COLO668 (cell line): ENCODE measurements around the gene C1QTNF8.
A peak's percentile ranks its signal among the peaks of the same experiment; 100 is the strongest.

ENCODE experiments used
- DNase-seq: peaks from one replicate; lab custom pipeline; 2025; ENCODE audit not compliant: unreplicated experiment; lab: John Stamatoyannopoulos, UW

C1QTNF8 gene

DNA sequence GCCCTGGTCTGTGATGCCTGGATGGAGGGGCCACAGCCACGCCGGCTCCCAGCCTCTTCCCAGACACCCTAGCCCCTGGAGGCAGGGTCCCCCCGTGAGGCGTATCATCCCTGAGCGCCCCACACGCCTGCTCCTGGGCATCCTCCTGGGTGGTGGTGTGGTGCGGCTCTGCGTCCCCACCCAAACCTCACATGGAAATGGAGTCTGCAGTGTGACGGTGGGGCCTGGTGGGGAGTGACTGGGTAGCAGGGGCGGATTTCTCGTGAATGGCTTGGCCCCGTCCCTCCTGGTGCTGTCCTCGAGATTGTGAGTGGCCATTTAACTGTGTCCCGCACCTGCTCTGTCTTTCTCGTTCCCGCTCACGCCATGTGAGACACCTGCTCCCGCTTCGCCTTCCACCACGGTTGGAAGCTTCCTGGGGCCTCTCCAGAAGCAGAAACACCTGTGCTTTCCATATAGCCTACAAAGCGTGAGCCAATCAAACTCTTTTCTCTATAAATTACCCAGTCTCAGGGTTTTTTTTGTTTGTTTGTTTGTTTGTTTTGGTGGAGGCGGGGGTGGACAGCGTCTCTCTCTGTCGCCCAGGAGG lies 29.4 kb downstream of the C1QTNF8 start:
- DNase-seq: peak; percentile 60

DNA sequence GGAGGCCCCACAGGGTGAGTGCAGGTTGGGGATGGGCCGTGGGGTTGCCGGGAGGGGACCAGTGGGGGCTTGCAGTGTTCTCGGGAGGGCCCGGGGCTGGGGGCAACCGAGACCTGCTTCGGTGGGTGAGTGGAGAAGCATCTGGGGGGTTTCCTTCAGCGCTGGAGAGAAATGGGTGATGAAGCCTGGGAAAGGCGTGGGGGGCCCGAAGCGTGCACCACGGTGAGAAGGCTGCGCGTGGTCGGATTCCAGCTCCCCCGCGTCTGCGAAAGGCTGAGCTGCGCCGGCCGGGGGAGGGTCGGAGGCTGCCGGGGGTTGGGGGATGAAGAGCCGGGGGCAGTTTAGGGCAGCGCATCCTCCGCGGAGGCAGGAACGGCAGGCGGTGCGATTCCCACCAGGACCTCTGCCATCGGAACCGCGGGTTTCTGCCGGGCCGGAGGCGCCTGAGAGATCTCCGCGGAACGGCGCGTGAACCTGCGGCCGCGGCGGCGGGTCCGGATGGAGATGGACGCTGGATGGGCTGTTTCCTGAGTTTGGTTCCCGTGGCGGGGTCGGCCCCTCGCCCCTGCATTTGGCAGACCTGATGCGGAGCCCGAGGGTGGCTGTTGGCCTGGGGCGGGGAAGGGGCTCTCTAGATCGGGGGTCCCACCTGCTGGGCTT lies 30.4 kb downstream of the C1QTNF8 start:
- no peak for DNase-seq

DNA sequence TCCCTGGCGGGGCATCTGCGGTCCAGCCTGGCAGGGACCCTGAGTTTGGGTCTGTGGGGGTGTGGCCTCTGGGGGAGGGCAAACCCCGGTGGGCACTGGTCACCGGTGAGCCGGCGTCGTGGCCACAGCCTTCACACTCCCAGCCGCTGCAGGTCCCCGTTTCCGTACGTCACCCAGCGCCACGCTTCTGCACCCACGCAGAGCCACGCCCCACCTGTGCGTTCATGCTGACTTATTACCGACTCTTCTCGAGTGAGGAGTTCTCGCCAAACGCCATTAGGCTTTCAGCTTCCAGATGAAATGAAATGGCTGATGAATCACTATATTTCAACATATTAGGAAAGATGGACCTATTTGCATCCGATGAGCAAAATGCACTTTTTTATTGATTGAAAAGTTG lies 32.3 kb downstream of the C1QTNF8 start:
- no peak for DNase-seq

DNA sequence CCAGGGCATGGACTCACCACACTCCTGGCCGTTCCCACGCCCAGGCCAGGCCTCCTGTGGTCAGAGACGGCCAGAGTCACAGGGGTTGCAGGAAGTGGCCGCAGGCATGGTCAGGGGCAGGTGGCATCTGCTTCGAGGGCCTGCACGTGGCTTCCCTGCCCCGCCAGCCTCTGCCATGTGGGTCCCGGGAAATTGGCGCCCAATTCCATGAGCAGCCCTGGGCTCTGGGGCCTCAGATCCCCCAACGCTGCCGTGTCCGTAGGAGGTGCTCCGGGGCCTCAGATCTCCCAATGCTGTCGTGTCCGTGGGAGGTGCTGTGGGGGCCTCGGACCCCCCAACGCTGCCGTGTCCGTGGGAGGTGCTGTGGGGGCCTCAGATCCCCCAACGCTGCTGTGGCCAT lies 33.1 kb downstream of the C1QTNF8 start:
- DNase-seq: no peak

DNA sequence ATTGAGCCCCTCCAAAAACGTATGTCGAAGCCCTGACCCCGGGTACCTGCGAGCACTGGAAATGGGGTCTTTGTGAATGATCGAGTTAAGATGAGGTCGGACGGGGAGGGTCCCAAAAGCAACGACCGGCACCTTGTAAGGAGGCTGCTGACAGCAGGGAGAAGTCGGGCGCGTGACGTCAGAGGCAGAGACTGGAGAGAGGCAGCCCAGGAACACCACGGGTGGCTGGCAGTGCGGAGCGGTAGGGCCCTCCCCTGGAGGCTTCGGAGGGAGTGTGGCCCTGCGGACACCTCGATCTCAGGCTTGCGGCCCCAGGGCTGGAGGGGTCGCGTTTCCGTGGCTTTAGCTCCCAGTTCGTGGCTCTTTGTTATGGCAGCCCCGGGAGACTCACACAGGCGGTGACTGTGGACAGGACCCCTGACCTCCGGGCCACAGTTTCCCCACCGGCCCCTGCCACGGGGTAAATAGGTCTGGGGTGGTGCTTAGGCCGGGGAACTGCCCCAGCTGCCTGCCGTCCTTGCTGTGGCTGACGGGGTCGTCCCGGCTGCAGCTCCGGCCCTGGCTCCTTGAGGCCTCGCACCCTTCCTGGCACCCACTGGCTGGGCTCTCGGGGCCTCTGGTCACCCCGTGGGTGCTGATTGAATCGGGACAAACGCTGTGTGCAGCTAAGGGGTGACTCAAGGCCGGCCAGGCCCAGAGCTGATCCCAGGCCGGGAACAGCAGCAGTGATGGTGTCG lies 34.1 kb downstream of the C1QTNF8 start:
- peak; percentile 19 for DNase-seq

DNA sequence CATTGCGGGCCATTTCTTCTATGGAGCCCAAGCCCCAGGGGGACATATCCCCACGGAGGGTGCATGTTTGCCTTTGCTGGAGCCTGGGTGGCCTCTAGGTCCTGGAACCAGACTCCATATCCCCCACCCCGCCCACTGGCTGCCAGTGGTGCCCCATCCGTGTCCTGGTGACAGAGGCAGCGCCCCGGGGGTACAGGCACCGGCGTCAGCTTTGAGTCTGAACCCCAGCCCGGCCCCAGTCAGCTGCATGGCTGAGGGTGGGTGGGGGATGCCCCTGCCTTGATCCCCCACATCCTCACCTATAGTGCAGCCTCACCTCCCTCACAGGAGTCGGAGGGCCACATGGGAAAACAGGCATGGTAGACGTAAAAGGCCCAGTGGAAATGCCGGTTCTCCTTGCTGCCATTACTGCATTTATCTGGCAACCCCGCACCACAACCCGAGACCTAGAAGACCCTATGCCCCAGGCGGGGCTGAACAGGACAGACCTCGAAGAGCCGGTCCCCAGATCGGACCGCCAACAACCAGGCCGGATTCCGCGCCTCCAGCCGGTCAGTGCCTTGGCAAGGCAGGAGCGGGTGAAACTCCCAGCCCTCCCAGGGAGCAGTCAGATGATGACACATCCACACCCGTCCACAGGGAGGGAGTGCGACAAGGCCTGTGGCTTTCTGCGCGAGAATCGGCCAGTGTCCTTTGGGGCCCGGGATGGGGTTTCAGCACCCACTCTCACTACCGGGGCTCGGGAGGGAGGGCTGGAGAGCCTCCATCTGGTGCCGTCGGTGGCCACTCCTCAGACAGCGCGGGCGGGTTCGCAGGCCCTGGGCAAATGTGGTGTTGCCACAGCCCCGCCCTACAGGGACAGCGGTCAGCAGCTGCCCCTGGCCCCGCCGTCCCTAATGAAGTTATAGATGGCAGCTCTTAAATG lies 35.4 kb downstream of the C1QTNF8 start:
- DNase-seq: peak; percentile 6

DNA sequence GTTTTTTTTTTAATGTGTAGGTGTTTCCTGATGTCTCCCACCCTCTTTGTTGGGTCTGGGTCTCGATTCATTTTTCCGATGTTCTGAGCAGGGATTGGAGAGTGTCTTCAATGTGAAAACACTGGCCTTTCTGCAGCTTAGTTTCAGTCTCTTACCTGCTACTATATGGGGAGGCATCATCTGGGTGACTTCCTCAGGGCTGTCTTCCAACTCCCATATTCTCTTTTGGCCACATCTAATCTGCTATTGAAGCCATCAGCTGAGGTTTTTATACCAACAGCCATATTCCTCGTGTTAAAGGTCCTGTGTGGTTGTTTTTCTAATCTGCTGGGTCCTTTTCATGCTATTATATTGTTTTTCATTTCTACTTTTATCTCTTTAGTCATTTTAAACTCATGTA lies 36.7 kb downstream of the C1QTNF8 start:
- no peak for DNase-seq

DNA sequence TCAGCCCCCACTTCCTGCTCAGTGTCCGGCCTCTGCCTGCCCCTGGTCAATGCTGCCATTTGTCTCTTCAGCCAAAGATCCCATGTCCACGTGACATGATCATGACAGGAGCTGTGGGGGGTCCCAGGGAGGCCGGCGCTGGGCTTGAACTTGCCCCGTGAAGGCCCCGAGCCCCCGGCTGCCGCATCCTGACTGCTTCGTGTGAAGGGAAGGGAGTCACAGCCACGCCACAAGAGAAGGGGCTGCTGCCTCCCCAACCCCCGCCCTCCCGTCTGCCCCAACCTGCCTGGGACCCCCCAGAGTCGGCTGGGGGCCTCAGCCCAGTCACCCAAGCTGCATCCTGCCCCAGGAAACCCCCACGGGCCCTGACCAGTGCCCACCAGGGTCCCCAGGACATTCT lies 37.8 kb downstream of the C1QTNF8 start:
- DNase-seq: no peak

DNA sequence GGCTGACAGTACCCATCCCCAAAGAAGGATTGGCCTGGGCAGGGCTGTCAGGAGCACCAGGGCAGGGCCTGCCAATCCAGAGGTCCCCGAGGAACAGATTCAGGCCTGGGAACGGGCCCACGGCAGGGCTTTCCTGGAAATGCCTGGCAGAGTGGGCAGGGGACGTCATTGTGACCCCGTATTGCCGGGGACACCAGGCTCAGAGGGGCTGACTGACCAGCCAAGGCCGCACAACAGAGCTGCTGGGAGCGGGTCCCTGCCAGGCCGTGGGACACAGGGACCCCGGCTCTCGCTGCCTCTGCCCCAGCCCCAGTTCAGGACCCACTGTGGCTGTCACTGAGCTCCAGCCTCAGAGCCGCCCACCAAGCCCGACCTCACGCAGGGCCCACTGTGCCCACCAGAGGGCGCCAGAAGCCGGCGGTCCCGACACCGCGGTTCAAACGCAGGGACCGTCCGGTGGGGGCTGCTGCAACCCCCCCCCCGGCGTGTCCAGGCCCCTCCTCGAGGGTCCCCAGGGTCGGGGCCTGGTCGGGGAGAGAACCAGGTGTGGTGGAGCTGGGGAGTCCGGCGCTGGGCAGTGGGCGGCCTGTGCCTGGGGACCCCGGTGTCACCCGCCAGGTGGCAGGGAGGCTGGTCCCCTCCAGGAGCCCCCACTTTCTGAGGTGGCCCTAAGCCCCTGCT lies 38.7 kb downstream of the C1QTNF8 start:
- peak; percentile 22 for DNase-seq

DNA sequence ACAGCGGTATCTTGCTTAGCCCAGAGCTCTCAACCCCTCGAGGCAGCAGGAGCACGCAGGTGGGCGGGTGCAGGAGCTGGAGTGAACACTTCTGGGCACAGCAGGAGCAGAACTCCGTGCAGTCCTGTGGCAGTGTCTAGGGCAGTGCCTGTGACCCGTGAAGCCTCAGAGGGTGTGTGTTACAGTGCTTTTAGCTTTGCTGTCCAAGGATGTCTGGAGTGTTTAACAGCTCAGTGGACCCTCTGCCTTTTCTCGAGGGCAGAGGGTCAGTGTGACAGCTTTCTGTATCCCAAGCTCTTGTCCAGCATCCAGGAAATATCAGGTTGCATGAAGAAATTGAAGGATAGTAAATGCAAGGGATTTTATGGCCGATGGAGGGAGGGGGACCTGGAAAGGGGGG lies 39.8 kb downstream of the C1QTNF8 start:
- DNase-seq: no peak

DNA sequence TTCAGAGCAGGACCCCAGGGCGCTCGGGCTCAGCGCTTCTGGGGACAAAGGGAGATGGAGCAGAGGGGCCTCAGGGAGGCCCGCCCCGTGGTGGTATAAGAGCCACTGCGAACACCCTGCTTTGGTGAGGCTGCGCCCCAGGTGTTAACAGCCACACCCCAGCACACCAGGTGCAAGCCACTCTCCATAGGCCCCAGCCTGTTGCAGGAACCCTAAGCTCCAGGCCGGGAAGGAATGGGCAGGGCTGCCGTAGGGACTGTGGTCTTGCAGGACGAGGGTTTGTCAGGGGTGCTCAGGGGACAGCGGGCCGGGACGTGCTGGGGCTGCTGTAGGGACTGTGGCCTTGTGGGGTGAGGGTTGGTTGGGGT lies 40.5 kb downstream of the C1QTNF8 start:
- peak; percentile 67 for DNase-seq

DNA sequence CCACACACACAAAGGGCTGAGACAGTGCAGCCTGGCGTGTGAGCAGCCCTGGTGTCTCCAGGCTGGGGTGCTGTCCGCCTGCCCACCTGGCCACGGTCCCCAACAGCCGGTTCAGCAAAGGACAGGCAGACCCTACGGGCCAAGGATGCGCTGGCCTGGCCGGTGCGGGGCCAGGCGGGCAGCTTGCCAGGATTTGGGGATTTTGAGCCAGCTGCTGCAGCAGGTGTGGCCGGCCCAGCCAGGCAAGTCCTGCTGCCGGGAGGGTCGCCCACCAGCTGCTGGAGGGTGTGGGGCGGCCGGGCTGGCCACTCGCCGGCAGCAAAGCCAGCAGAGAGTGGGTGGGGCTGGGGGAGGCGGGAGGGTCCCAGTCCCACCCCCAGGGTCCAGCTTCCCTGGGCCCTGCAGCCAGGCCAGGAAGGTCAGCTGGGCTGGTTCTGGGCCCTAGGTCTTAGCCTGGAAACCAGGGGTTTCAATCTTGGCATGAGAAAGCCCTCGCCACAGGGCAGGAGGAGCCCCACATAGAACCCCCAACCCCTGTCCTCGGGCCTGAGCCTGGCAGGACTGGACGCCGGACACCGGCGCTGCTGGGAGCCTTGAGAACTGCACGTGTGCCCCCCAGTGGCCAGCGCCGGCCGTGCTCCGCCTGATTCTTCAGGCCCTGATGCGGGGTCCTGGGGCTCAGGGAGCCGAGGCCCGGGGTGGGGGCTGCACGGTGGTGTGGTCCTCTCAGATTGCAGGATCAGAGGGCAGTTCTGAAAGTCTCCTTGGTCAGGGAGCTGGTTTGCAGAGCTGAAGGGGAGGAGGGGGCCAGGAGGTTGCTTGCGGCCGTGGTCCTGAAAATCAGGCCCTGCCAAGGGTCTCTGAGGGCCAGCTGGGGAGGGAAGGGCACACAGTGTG lies 41.1 kb downstream of the C1QTNF8 start:
- DNase-seq: peak; percentile 68

DNA sequence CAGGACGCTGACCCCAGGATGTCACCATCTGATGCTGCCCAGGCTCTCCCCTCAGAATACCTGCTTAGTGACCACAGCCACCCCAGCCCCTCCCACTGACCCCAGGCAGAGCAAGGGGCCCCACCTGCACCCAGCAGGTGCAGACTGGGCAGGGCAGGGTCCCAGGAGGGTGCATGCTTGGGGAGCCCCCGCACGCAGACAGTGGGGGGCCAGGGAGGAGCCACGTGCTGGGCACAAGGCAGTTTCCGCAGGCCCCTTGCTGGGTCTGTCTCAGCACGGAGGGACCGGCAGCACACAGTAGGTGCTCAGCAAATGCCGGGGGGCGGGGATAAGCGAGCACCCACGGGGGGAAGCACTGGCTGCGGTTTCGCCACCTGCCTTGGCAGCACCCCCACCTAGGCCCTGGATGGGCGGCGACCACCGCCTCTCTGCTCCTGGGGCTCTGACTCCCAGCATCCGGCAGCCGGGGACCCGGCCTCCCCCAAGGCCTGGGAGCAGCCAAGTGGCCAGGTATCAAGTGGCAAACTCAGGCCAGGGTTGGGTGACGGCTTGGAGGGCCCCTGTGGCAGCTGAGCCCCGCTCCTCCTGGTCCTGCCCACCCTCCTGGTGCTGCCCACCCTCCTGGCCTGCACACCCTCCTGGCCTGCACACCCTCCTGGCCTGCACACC lies 42.2 kb downstream of the C1QTNF8 start:
- no peak for DNase-seq

DNA sequence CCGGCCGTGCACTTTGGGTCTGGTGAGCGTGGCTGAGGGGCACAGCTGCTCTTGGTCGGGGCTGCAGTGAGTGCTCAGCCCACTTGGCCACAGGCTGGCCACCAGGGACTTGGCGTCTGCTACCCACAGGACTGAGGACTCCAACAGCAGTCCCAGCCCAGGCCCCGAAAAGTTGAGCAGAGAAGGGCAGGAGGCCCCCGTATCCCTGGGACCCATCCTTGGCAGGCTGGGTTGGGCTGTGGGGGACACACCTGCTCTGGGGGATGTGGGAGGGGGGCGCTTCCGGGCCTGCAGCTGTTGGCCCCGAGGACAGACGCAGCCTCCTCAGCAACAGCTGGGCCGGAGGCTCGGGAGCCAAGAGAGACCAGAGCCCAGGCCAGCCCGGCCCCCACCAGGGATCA lies 42.9 kb downstream of the C1QTNF8 start:
- no peak for DNase-seq

DNA sequence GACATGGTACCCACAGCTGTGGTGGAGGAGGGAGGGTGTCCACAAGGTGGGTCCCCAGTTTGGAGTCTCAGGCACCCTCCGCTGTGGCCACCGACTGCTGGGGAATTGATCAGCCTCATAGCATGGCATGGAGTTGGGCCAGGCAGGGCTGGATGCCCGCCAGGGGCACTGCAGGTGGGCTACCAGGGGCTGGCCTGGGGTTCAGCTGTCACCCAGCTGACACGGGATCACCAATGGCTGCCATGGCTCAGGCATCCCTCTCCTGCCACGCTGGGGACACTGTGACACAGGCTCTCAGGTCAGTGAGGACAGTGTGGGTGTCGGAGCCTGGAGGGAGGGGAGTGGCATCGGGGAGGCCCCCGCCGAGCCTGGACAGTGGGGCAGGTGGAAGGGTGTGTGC lies 43.3 kb downstream of the C1QTNF8 start:
- no peak for DNase-seq

DNA sequence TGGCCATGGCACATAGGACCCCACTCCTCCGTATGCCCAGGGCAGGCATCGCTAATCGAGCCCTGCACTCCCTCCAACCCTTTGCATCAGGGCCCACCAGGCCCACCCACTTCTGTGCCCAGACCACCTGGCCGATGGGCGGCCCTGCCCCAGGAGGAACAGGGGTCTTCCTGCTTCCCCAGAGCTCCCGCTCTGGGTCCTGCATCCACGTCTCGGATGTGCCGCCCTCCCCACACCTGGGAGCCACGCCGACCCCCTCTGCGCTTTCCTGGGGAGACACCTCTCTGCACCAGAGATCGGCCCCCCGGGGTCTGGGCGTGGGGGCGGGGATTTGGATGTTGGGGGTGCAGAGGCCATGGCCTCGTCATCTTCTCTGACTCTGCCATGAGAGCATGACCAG lies 44.6 kb downstream of the C1QTNF8 start:
- DNase-seq: no peak

DNA sequence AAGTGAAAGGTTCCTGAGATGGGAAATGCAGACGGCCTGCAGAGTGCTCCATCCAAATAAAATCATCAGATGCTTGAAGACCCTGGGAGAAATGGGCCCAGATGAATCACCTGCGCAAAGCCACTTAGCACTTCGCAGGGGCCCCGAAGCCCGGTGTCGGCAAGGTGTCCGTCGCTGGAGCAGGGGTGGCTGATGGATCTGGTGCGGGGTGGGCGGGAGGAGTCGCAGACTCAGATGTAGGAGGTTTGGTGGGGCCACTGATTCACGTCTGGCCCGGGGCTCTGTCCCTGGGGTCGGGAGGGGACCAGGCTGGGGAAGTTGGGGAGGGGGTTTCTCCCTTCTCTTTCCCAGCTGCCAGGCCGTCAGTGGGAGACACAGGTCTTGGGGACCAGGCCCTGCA lies 45.1 kb downstream of the C1QTNF8 start:
- DNase-seq: no peak

DNA sequence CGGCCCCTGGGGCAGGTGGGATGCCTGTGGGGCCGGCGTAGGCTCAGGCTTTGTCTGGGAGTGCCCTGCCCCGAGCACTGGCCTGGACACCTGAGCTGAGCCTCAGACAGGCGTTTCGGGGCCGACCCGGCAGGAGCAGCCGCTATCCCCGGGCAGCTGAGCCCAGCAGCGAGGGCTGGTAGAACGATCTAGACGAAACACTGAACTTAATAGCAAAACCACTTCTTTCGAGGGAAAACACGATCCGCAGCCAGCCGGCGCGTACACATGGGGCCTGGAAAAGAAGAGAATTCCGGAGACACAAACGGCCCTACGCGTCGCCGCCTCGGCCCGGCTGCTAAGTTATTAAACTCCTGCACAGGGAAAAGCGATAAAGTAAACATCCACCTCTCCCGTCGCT lies 45.5 kb downstream of the C1QTNF8 start:
- no peak for DNase-seq

DNA sequence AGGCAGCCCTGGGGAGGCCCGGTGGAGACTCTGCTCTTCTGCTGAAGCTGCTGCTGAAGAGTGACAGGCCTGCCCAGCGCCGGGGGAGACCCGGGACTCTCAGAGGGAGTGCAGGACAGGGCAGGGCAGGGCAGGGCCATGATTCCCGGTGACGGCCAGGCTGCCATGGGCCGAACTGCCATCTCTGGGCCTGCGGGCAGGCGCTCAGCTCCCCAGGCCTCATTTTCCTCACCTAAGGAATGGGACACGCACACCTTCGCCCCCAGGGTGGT lies 46.1 kb downstream of the C1QTNF8 start:
- DNase-seq: no peak
